Kidney tubule cell (primary cell): ENCODE measurements around the gene SPATA33.
A peak's percentile ranks its signal among the peaks of the same experiment; 100 is the strongest.
"Not testable (repeated sequence)": the region's sequence is repeated elsewhere in the genome, so short reads cannot be mapped to it uniquely, and the experiment has no call there.

Experiments used
- DNase-seq: peaks from one replicate; pipeline ENCODE4 v3.0.0-alpha.2; 2018; ENCODE audit warnings: low spot score

The SPATA33 gene

GRCh38 chr16:89629827-89630610, 27.6 kb upstream of the SPATA33 start:
- no peak for DNase-seq

- peak; percentile 88 for DNase-seq
Measured at GRCh38 chr16:89633064-89633631, 24.5 kb upstream of the SPATA33 start.

GRCh38 chr16:89634463-89635385, 22.9 kb upstream of the SPATA33 start:
- not testable (repeated sequence) for DNase-seq

GRCh38 chr16:89636663-89637062, 21.0 kb upstream of the SPATA33 start:
- no peak for DNase-seq

DNA sequence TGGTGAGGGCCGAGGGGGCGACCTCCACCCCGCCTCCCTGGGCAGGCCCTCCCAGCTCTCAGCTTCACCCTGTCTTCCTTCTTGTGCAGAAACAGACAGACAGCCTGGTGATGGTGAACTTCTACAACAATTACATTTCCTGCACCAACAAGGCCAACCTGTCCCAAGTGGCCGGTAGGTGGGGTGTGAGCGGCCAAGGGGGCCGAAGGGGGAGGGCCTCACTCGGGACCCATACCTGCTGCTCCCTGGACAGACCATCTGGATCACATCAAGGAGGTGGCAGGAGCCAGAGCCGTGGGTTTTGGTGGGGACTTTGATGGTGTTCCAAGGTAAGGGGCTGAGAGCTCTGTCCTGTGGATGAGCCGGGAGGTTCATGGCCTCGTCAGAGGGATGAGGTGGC, 20.3 kb upstream of the SPATA33 start:
- no peak for DNase-seq

GRCh38 chr16:89638455-89638854, 19.2 kb upstream of the SPATA33 start:
- DNase-seq, result no peak

- DNase-seq, result no peak
Measured at GRCh38 chr16:89639385-89639784, 18.3 kb upstream of the SPATA33 start.

- DNase-seq, result peak; percentile 57
Measured at GRCh38 chr16:89641458-89642119, 16.0 kb upstream of the SPATA33 start.

- DNase-seq, result no peak
Measured at GRCh38 chr16:89642574-89642973, 15.1 kb upstream of the SPATA33 start.

GRCh38 chr16:89643769-89644300, 13.8 kb upstream of the SPATA33 start:
- DNase-seq, result no peak

DNA sequence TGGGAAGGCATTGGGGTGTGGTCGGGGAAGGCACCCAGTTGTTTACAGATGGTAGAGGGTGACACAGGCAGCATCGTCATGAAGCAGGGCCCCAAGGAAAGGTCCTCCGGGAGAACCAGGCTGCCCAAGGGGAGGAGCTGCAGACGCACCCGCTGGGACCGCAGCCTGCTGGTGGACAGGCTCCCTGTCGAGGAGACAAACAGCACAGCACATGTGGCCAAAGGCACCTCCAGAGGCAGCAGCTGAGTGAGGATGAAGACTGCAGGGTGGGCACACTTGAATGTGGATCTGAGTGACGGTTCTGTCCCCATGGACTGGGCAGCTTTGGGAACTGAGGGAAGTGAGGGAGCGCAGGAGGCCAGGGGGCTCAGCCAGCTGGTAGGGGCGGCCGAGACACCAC, 12.5 kb upstream of the SPATA33 start:
- no peak for DNase-seq

DNA sequence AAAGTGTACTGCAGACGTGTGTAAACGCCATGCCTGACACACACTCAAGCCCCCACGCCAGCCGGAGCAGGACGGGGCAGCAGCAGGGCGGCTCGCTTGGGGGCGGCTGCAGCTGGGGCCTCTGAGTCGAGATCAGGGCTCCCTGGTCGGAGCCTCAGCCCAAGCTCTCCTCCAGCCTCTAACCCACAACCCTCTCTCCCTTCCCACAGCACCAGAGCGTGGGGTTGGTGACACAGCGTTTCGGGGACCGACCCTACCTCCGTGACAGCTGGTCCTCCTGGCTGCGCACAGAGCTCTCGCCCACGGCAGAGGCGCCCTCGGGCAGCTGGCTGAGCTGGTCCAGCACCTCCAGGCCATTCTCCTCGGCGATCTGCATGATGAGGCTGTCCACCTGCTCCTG, 11.4 kb upstream of the SPATA33 start:
- no peak for DNase-seq

DNA sequence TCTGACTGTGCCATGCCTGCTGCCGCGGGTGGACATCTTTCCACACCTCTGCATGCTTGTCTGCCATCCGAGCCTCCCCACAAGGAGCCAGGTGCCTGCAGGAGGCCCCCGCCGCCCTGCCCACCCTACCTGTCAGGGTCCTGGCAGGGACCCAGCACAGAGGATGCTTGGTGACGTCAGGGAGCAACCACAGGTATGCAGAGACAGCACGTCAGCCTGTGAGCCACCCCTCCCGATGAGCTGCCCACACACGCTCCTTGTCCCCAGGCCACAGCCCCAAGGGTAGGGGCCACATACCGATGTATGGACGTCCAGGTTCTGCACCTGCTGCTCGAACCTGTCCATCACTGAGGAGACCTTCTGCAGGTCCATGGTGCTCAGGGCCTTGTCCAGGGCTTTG, 10.7 kb upstream of the SPATA33 start:
- DNase-seq, result no peak

- no peak for DNase-seq
Measured at GRCh38 chr16:89651584-89651983, 6.1 kb upstream of the SPATA33 start.

- no peak for DNase-seq
Measured at GRCh38 chr16:89653656-89654295, 3.9 kb upstream of the SPATA33 start.

GRCh38 chr16:89655062-89655643, 2.5 kb upstream of the SPATA33 start:
- DNase-seq, result no peak

DNA sequence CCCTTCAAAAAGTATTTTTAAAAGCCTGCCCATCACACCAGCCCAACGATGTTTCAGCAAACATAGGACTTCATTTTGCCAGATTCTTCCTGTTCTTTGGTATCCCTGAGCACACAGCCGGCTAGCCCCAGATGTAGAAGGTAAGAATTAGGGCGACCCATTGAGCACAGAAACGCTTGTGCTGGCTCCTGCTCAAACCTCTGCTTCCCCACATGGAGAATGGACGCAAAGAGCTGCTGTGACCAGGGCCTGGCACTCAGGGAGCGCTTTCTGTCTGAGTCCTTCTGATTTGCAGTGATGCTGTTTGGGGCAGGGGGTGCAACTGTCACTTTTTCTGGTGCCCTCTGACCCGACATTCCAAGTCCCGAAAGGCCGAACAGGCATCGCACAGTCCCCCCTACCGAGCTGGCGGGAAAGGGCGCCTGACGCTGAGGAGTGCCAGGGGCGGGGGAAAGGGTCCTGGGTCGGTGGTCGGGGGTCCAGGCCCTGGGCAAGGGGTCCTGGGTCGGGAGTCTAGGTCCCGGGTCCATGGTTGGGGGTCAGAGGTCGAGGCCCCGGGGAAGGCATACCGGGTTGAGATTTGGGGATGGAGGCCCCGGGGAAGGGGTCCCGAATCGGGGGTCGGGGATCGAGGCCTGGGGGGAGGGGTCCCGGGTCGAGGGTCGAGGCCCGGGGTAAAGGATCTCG, 1.1 kb upstream of the SPATA33 start:
- no peak for DNase-seq

DNA sequence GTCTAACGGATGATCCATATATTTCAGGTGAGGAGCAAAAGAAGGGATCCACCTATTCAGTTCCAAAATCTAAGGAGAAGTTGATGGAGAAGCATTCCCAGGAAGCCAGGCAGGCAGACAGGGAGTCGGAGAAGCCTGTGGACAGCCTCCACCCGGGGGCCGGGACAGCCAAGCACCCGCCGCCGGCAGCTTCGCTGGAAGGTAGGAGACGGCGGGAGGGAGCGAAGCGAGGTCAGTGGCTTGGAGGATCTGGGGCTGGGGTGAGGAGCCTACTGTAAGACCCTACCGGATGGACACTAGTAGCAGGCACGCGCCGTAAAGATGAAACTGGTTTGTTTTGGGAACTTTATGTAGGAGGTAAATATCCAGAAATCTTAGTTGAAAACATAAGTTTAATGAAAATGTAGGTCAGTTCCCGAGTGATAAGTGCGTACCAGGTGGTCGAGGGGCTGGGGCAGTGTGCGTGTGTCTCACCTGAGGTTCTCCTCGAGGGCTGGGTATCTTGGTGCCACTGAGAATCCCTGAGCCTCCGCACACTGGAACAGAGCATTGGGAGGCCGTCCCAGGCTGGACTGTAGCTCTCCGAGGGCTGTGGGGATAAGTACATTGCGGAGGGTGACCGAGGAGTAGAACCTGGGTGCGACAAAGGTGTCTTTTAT, 714 bp downstream of the SPATA33 start:
- no peak for DNase-seq

DNA sequence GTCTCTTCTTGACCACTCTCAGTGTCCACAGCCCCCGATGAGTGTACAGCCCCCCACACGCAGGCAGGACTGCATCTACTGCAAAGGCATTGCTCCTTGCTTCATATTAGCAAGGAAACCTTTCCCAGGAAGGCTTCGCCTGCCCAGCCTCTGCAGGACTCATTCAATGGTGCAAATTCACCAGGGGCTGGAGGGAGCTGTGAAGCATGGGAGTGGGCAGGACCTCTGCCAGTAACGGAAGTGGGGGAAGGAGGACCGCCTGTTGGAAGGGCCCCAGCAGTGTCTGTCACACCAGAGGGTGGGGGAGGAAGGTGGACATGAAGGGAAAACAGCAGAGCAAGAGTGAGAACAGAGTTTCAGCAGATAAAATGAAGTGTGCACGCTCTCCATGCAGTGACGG, 2.5 kb downstream of the SPATA33 start:
- DNase-seq, result no peak

GRCh38 chr16:89661215-89661614, 3.6 kb downstream of the SPATA33 start:
- no peak for DNase-seq
